Retinal pigment epithelial cell (primary cell): ENCODE measurements around the gene RRAGD.

ENCODE experiments used
- DNase-seq: peaks from one replicate; pipeline ENCODE4 v3.0.0-alpha.2; 2010; ENCODE audit warnings: low read depth
- H3K4me3 ChIP-seq: 2 replicates; pipeline ENCODE4 v1.5.1; 2011; ENCODE audit warnings: mild to moderate bottlenecking, low read length, control low read depth, moderate library complexity
- CTCF ChIP-seq: conservative IDR thresholded peaks from 2 replicates; pipeline ENCODE4 v1.5.1; 2011; ENCODE audit warnings: low read depth, low read length, control low read depth, inconsistent platforms

RRAGD gene

GRCh38 chr6:89323511-89323971, 88.5 kb downstream of the RRAGD start:
- no peak overlapping the region for H3K4me3 ChIP-seq
- DNase-seq = no peak
- TF ChIP-seq CTCF = no peak

- no peak for TF ChIP-seq CTCF
- no peak for DNase-seq
- H3K4me3 ChIP-seq = no peak overlapping the region
Measured at GRCh38 chr6:89321131-89321970, 90.7 kb downstream of the RRAGD start.

- no peak for TF ChIP-seq CTCF
- no peak for DNase-seq
- no peak overlapping the region for H3K4me3 ChIP-seq
Measured at GRCh38 chr6:89320012-89320559, 92.0 kb downstream of the RRAGD start.

GRCh38 chr6:89317067-89317466, 95.0 kb downstream of the RRAGD start:
- no peak overlapping the region for H3K4me3 ChIP-seq
- no peak for TF ChIP-seq CTCF
- no peak for DNase-seq

GRCh38 chr6:89315249-89315885, 96.7 kb downstream of the RRAGD start, which contains the start of gene GABRR2:
TSS of gene GABRR2 (minus strand) at chr6:89315299. CDS start at chr6:89315165, 134 bp downstream.
- no peak for DNase-seq
- no peak within 1 kb of the TSS for H3K4me3 ChIP-seq
- TF ChIP-seq CTCF = no peak

GRCh38 chr6:89314692-89315091, 97.4 kb downstream of the RRAGD start:
- H3K4me3 ChIP-seq = no peak overlapping the region
- DNase-seq = no peak
- no peak for TF ChIP-seq CTCF
